Erythroblast (primary cell): ENCODE data around the gene YPEL4.

Experiments used
- GATA1 ChIP-seq: IDR thresholded peaks from 2 replicates; pipeline ENCODE4 v1.6.1; 2011; ENCODE audit warnings: low read depth, mild to moderate bottlenecking, control low read depth, low read length, moderate library complexity
- POLR2A ChIP-seq: IDR thresholded peaks from 2 replicates; pipeline ENCODE4 v1.6.1; 2011; ENCODE audit warnings: mild to moderate bottlenecking, low read length

GRCh38 chr11:57597916-57598830 lies 51.5 kb downstream of the YPEL4 start:
- TF ChIP-seq POLR2A, result no peak
- TF ChIP-seq GATA1, result no peak
